GM21737 (cell line): ENCODE results near the gene PPARA.

ENCODE experiments used
- ATAC-seq: cut with Tn5 transposase; IDR thresholded peaks from one replicate; pipeline ENCODE4 v1.9.1; 2021; ENCODE audit warnings: mild to moderate bottlenecking, moderate library complexity; ENCODE audit not compliant: unreplicated experiment

The PPARA gene

GRCh38 chr22:46113910-46114517, 36.3 kb upstream of the PPARA start:
- no peak for ATAC-seq

DNA sequence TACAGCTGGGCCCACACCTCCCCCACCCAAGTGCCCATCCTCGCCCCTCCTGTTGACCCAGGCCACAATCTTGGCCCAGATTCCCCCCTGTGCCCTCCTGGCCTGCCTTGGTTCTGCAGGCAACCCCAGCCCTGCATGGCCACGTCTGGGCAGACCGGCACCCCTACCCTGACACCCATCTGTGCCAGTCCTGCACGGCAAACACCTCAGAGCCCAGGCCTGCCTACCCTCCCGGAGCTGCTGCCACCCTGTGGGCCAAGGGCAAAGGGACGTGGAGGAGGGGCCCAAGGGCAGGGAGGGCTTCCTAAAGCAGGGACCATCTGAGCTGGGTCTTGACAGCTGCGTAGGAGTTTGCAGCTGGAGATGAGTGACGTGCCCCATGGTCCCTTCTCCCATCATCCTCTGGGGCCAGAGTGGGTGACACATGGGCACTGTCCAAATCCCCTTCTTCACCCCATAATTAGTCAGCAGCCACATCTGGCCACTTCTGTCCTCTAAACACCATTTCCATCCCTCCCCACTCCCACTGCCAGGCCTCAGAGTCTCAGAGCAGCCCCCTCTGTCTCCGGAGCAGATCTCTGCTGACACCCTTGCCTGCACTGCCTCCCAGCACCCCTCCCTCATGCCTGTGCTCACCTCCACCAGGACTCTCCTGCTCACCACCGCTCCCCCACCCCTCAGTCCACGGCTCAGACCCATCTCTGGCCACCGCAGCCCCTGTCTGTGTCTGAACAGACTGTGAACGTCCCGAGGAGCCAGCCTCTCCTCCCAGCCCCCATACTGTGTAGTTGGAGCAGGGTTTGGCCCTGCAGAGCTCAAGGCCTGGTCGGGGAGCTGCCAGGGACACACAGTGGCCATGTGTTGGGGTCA, 35.6 kb upstream of the PPARA start:
- ATAC-seq: no peak

DNA sequence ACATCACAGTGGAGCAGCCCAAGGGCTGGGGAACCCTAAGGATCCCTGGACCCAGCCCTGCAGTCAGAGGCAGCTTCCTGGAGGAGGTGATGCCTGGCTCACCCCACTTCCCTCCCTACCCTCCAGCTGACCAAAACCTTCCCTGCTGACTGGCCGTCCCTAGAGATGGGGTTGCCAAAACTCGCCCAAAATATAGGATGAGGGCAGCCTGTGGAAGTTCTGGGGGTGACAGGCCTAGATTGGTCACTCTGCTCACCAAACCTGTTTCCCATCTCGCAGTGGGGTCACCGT, 35.0 kb upstream of the PPARA start:
- no peak for ATAC-seq

DNA sequence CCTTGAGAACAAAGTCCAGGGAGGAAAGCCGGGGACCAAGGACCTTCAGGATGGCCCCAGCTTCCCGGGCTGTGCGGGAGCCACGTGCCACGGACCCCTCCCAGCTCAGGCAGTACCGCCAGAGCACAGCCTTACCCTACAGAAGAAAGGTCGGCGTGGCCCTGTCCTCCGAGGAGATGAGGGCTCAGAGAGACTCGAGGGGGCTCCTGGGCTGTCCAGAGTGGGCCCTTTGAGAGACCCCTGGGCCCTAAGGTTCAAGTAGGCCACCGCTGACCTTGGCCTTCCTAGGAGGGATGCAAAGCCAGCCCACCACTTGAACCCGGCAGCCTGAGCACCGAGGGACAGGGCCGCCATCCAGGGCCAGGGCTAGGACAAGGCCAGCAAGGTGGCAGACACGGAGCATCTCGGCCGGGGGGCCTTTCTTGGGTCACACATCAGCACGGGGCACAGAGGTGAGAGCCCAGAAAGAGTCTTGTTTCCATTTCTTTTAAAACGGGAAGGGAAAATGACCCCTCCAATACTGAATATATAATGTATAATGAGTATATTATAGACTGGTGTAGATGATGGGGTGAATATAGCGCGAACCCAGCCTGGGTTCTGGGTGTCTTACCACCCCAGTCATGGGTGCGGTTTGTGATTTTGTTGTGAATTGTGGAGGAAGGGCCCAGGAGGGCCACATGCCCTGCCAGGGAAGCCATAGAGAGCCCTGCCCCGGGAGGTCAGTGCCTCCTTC, 34.4 kb upstream of the PPARA start:
- no peak for ATAC-seq

DNA sequence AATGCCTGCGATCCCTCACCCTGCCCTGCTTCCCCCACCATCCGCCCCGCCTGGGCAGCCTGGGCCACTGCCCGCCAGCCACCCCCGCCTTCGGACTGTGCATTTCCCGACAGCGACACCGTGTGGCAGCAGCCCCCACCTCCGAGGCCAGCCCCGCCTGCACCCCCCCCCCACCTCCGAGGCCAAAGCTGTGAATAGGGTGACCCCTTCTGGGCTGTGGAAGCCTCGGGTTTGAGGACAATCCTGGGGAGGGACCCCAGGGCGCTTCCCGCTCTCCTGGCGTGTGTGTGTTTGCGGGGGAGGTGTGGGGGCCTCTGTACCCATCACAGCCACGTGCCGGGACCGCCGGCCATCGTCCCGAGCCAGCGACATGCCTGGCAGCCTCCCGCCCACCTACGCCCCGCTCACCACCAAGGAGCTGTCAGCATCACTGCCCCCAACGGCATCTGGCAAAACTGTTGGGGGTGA, 33.8 kb upstream of the PPARA start:
- no peak for ATAC-seq

DNA sequence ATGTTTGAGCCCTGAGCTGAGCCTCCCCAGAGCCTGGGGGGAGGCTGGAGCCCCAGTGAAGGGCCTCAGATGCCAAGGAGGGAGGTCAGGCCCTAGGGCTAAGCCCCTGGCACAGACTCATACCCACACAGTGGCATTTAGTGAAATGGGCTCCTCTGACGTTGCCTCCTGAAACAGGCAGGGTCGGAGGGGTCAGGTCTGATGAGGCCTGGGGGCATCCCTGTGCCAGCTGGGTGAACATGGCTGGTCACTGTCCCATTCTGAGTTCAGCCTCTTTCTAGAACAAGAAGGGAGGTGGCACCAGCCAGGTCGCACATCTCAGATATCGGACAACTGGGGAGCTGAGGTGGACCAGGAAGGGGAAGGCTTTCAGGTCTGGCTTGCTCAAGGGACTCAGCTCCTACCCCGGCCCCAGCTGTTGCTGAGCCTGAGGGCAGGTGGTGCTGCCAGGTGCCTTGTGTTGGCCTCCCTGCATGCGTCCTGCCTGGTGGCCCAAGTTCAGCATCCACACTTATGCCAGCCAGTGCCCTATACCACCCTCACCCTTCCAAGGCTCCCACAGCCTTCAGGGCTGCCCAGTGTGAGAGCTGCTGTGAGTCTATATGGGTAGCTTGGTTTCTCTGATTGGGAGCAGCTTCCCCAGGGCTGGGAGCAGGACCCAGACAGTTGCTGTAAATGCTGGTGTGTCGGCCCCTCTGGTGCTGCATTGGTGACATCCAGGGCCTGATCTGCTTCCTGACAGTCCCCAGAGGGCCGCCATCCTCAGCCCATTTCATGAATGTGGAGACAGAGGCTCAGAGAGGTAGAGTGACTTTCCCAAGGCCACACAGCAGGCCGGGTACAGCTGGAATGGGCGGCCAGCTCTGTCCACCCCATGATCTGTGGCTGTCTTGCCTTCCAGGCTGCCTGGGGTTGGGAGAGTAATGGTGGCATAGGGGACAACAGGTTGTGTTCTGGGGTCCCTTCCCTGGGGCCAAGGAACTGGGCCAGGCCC, 32.8 kb upstream of the PPARA start:
- ATAC-seq: no peak

DNA sequence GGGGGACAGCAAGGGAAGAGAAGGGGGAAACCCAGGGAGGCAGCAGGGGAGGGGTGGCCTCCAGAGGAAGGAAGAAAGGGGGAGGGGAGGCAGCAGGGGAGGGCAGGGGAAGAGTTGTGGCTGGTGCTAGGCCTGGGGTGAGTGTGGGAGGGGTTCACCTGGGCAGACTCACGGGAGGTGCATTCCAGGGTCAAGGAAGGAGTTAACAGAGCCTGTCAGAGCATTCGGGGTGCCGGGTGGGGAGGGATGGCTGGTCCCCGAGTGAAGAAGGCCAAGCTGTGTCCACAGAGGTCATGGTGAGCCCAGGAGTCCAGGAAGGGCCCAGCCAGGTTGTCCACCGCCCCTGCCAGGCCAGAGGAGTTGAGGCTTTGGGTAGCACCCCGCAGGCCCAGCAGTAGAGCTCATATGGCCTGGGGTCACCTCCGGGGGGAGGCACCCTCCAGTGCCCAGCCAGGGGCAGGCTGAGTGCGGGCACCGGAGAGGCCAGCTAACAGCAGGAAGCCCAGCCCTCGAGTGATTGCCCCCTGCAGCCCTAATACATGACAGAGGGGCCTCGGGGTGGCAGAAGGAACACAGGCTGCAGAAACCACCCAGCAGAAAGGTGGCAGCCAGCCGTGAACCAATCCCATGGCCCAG, 31.1 kb upstream of the PPARA start:
- no peak for ATAC-seq

GRCh38 chr22:46119729-46120419, 30.5 kb upstream of the PPARA start:
- no peak for ATAC-seq

DNA sequence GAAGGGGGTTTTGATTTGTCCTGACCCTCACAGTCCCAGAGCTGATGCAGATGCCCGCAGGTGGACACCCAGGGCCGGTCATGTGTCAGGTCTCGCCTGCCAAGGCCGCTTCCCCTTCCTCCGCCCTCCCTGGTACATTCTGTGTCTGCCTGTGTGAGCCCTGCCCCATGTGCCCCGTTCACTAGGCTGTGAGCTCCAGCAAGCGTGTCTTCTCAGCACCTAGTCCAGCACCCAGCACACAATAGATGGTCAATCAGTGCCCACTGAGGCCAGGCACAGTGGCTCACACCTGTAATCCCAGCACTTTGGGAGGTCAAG, 29.9 kb upstream of the PPARA start:
- ATAC-seq: no peak

- no peak for ATAC-seq
Measured at GRCh38 chr22:46121079-46121478, 29.2 kb upstream of the PPARA start.

- no peak for ATAC-seq
Measured at GRCh38 chr22:46121523-46122287, 28.6 kb upstream of the PPARA start.

GRCh38 chr22:46122511-46122971, 27.8 kb upstream of the PPARA start:
- ATAC-seq: no peak

DNA sequence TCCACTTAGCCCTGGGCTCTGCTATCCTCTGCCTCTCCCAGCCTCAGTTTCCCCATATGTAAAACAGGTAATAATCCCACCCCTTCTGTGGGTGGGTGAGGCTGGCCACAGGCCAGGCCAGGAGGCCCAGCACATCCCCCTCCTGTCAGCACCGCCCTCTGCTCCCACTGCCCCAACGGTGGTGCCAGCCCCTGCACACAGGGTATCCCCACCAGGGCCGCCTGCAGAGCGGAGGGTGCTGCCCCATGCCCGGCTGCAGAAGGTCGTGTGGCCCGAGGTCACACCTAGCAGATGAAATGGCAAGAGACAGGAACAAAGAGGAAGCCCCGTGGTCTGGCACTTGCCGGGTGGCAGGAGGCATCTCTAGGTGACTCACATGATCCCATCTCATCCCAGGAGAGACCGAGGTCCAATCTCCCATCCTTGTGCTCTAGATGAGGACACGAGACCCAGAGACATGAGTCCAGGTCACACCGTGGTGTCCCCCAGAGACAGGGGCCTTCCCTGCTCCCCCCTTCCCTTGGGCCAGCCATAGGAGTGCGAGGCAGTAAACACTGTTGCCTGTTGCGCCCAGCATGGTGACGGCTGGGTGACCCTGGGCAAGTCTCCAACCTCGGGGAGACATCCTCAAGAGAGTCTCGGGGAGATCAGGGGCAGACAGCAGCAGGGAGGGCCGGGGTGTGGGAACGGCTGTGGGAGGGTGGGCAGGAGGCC, 27.2 kb upstream of the PPARA start:
- no peak for ATAC-seq

- no peak for ATAC-seq
Measured at GRCh38 chr22:46123694-46124382, 26.5 kb upstream of the PPARA start.

GRCh38 chr22:46124383-46125144, 25.8 kb upstream of the PPARA start:
- ATAC-seq: no peak

DNA sequence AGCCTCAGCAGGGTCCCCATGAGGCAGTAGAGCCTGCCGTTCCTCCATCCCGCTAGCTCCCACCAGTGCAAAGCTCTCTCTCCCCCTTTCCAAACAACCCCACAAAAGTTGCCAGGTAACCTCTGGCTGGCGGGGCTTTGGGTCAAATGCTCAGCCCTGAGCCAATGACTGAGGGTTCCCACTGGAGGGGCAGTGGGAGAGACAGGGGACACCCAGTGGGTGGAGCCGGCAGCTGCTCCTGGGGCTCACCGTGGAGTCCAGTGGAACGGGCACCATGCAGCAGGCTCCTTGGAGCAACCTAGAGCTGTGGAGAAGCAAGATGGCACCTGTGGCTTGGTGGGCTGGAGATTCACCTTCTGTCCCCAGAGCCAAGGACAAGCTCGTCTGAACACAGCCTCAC, 25.0 kb upstream of the PPARA start:
- no peak for ATAC-seq
